ENCODE results near the gene NEB.
"Not testable (repeated sequence)": the region's sequence is repeated elsewhere in the genome, so short reads cannot be mapped to it uniquely, and the experiment has no call there.

NEB gene

DNA sequence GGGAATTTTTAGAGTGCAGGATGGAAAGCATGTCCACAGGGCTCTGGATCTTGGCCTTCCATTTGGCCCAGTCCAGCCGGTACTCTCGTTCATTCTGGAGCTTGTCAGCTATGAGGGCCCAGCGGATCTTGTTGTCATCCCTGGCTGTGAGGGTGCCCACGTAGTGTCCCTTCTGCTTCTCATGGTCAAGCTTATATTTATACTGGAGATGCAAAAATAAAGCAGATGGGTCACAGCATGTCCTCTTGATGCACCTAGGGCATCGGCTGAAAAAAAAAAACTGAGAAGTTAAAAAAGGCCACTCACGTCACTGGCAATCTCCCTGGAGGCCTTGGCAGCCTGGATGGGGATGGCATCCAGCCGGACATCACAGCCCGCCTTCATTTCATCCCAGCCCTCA, 164.1 kb downstream of the NEB start:
- FAIRE-seq (no peak), DNase-seq (ENCODE audit: insufficient read length, low spot score) (no peak)
- TF ChIP-seq POLR2A (IDR thresholded peaks at IDR 0.05; ENCODE audit: low read depth, low read length) = no peak

GRCh38 chr2:151569167-151569566, 165.1 kb downstream of the NEB start:
- TF ChIP-seq POLR2A (IDR thresholded peaks at IDR 0.05; ENCODE audit: low read depth, low read length) = no peak
- DNase-seq (ENCODE audit: insufficient read length, low spot score) (no peak), FAIRE-seq (no peak)

DNA sequence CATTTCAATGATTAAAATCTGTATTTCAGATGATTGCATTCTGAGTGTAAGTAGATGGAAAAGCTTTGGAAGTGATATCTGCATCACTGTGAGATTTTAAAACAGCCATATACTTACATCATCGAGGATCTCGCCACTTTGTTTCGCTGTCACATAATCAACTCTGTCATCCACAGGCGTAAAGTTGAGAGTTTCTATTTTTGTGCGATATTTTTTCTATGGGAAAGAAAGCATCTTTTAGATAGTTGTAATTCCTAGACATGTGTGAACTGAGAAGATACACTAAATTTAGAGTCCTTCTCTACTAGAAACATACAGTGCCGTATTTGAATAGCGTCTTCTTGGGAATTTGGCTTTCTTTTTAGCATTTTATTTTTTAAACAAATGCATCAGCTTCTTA, 165.8 kb downstream of the NEB start:
- FAIRE-seq (no peak), DNase-seq (ENCODE audit: insufficient read length, low spot score) (no peak)
- no peak for TF ChIP-seq POLR2A (IDR thresholded peaks at IDR 0.05; ENCODE audit: low read depth, low read length)

DNA sequence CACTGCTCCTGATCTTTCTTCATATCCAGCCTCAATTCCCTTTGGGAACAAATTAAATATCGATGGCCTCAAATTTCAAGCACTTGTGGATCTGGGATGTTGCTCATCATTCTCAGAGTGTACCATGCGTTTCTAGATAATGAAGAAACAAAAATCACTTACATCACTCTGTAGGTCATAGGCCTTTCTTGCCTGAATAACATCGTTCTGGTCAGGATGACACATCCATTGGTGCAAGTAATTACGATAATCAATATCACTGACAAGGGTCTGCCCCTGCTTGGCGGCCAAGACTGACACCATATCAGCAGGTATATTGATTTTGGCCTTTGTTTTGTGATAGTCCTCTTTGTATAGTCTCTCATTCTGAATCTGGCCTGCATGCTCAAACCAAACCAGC, 167.3 kb downstream of the NEB start:
- no peak for FAIRE-seq
- no peak for TF ChIP-seq POLR2A (IDR thresholded peaks at IDR 0.05; ENCODE audit: low read depth, low read length)
- no peak for DNase-seq (ENCODE audit: insufficient read length, low spot score)

DNA sequence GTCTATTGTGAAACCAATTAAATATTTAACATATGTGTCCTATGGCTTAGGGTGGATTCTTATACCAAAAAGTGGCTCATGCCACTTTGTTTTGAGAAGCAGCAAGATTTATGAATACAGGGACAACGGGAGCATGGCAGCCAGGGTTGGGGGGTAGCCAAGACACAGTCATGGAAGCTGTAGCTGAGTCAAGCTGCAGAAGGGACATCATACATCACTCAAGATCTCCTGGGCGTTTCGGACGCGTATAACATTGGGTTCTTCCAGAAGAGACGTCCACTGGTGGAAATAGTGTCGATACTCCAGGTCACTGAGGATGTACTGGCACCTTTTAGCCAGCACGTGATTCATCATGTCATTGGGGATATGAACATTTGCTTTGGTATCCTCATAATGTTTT, 171.9 kb downstream of the NEB start:
- no peak for DNase-seq (ENCODE audit: insufficient read length, low spot score)
- FAIRE-seq = no peak
- no peak for TF ChIP-seq POLR2A (IDR thresholded peaks at IDR 0.05; ENCODE audit: low read depth, low read length)

DNA sequence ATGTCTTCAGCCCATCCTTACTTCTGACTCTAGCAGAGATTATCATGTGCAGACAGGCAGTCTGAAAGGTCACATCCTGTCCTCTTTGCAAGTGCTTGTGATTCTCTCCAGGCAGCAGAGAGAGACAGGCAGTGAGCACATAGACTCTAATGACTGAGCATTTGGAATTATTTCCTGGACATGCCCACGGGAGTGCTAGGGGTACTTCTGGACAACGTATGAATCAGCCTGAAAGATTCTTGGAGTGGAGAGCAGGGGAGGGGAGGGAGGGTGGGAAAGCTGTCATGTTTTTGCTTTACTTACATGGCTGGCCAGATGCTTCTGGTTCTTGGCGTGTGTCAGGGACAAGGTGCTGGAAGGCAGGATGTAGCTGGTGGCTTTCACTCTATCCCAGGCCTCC, 174.0 kb downstream of the NEB start:
- FAIRE-seq (no peak), DNase-seq (ENCODE audit: insufficient read length, low spot score) (no peak)
- TF ChIP-seq POLR2A (IDR thresholded peaks at IDR 0.05; ENCODE audit: low read depth, low read length) = no peak

DNA sequence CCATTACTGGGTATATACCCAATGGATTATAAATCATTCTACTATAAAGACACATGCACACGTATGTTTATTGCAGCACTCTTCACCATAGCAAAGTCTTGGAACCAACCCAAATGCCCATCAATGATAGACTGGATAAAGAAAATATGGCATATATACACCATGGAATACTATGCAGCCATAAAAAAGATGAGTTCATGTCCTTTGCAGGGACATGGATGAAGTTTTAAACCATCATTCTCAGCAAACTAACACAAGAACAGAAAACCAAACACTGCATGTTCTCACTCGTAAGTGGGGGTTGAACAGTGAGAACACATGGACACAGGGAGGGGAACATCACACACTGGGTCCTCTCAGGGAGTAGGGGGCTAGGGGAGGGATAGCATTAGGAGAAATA, 174.8 kb downstream of the NEB start:
- not testable (repeated sequence) for DNase-seq (ENCODE audit: insufficient read length, low spot score); FAIRE-seq

DNA sequence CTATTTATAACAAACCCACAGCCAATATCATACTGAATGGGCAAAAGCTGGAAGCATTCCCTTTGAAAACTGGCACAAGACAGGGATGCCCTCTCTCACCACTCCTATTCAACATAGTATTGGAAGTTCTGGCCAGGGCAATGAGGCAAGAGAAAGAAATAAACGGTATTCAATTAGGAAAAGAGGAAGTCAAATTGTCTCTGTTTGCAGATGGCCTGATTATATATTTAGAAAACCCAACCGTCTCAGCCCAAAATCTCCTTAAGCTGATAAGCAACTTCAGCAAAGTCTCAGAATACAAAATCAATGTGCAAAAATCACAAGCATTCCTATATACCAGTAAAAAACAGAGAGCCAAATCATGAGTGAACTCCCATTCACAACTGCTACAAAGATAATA, 176.4 kb downstream of the NEB start:
- FAIRE-seq = not testable (repeated sequence)

DNA sequence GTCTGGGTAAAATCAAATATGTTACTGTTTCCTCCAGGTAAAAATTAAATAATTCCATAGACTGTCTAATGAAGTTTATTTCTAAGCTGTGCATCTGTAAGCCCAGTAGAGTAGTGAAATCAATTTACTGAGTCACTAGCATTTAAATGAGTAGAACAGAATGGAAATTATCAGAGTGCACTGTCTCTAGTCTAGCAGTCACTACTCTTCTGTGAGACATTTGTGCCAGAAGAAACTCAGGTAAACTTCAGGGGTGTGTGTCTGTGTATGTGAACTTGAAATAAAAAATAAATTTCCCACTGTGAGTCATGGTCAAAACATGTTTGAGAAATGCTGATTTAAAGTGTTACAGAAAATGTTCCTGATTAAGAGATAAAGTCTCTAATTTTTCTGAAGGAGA, 178.2 kb downstream of the NEB start:
- no peak for TF ChIP-seq POLR2A (IDR thresholded peaks at IDR 0.05; ENCODE audit: low read depth, low read length)
- DNase-seq (ENCODE audit: insufficient read length, low spot score) (no peak), FAIRE-seq (no peak)

More for the DNA sequence above, 176.4 kb downstream of the NEB start:
- not testable (repeated sequence) for DNase-seq (ENCODE audit: insufficient read length, low spot score)

DNA sequence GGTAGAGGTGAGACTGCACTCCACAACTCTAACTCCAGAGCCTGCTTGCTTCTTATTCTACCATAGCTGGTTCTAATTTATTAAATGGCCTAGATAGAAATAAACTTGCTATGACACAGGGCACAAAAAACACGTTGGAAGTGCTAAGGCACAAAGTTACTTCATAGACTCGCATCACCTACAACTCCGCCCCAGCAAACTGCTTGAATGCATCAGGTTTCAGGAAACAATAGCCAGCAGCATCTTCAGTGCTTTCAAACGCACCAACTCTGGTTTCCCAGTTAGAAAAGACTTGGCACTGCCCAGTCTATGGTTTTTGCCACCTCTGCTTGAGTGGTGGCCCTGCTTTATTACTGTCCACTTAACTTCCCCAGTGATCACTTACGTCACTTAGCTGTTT, 182.0 kb downstream of the NEB start:
- DNase-seq (ENCODE audit: insufficient read length, low spot score) (no peak), FAIRE-seq (no peak)

DNA sequence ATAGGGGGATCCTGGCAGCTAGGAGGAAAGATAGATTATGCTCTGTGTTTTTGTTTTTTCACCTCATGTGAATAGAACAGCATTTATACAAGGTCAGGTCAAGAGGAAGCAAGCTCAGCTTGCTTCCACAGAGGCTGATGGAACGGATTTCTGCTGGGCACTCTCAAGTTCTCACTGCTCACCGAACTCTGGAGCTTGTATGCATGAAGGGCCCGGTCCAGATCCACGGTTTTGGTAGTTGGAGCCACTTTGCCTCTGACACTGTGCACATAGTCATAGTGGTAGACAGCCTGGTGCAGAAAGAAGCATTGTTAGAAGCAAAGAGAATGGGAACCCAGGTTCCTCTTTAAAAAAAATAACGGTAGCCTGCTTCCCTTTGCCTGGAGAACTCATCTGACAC, 182.7 kb downstream of the NEB start:
- DNase-seq (ENCODE audit: insufficient read length, low spot score) (no peak), FAIRE-seq (no peak)
- no peak for TF ChIP-seq POLR2A (IDR thresholded peaks at IDR 0.05; ENCODE audit: low read depth, low read length)

More for the DNA sequence above, 182.0 kb downstream of the NEB start:
- TF ChIP-seq POLR2A (IDR thresholded peaks at IDR 0.05; ENCODE audit: low read depth, low read length) = no peak

- DNase-seq (ENCODE audit: insufficient read length, low spot score) = no peak
- FAIRE-seq = no peak
- no peak for TF ChIP-seq POLR2A (IDR thresholded peaks at IDR 0.05; ENCODE audit: low read depth, low read length)
These were observed 185.1 kb downstream of the NEB start for GRCh38 chr2:151549191-151549590.

DNA sequence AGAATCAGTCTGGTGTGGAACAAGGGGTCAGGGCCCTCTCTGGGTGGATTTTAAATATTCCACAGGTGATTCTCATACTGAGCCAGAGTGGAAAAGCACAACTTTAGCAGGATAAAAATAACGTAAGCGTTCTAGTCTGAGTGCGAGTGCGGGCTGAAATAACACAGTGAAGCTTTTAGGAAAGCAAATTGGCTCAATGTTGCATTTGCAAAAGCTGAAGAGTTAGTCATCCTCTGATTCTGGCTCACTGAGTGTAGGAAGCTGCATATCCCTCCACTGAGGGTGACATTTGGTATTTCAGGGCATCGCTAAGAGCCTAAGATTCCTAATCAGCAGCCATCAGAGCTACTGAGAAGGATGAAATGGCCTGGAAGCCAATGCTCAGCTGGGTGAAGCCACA, 189.8 kb downstream of the NEB start:
- DNase-seq (ENCODE audit: insufficient read length, low spot score) = no peak
- no peak for TF ChIP-seq POLR2A (IDR thresholded peaks at IDR 0.05; ENCODE audit: low read depth, low read length)
- no peak for FAIRE-seq

GRCh38 chr2:151543876-151544275, 190.4 kb downstream of the NEB start:
- no peak for FAIRE-seq
- TF ChIP-seq POLR2A (IDR thresholded peaks at IDR 0.05; ENCODE audit: low read depth, low read length) = no peak
- no peak for DNase-seq (ENCODE audit: insufficient read length, low spot score)

GRCh38 chr2:151534001-151534400, 200.3 kb downstream of the NEB start:
- TF ChIP-seq POLR2A (IDR thresholded peaks at IDR 0.05; ENCODE audit: low read depth, low read length) = no peak
- FAIRE-seq (no peak), DNase-seq (ENCODE audit: insufficient read length, low spot score) (no peak)

DNA sequence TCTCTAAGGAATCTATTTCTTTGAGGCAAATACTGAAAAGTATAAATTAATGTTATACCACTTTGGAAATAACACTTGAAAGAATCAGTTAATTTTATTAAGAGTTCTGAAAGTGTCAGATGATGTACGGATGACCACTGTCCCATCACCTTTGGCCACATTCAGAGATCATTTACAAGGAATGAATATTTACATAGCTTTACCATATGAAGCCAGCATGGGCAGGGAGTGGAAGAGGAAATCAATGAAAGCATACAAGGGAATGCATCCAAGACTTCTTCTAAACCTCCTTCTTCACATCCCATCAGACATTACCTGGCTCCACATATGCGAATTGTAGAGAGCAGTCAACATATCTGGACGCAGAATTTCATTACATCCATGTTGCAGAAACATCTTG, 201.1 kb downstream of the NEB start:
- FAIRE-seq (no peak), DNase-seq (ENCODE audit: insufficient read length, low spot score) (no peak)
- no peak for TF ChIP-seq POLR2A (IDR thresholded peaks at IDR 0.05; ENCODE audit: low read depth, low read length)

All from H54 (cell line).